Activated T-cell treated with anti-CD3 and anti-CD28 coated beads for 48 hours (primary cell): ENCODE measurements around the gene LCA5L.
A peak's percentile ranks its signal among the peaks of the same experiment; 100 is the strongest.
"Not testable (repeated sequence)": the region's sequence is repeated elsewhere in the genome, so short reads cannot be mapped to it uniquely, and the experiment has no call there.

Source experiments
- DNase-seq: peaks from one replicate; pipeline ENCODE4 v3.0.0-alpha.2; 2020; ENCODE audit warnings: low read depth

LCA5L gene

DNA sequence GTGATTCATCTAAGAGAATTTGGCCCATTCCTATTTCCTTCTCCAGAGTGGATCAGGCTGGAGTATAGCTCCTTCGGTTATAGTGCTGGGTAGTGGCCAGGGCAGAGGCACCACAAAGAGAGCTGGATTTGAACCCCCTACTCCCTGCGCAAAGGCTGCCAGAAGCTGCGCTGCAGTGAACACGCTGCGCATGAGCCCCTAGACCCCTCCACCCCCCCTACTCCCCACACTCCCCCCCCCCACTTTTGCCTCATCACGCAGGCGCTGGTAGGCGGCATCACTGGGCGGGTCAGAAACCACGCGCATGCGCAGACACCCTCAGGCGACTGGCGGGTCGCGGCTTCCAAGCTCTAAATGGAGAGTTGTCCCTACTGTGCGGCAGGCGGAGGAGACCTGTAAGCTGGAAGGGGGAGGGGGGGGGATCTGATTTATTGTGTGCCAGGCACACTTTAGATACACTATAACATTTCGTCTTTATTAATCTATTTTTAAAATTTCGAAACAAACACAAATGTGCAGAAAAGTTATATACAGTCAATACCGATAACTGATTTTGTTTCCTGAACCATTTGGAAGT lies 58.0 kb downstream of the LCA5L start:
- DNase-seq = peak; percentile 86

DNA sequence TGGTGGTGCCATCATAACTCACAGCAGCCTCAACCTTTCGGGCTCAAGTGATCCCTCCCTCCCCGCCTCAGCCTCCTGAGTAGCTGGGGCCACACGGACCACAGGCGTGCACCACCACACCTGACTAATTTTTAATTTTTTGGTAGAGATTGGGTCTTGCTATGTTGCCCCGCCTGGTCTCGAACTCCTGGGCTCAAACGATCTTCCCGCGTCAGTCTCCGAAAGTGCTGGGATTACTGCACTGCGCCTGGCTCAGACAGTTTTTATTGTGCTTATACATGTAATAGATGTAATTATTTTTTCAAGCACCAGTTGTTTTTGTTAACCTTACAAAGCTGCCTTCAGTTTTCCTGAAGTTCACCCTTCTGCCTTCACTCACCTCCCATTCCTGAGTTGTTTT lies 58.7 kb downstream of the LCA5L start:
- no peak for DNase-seq

DNA sequence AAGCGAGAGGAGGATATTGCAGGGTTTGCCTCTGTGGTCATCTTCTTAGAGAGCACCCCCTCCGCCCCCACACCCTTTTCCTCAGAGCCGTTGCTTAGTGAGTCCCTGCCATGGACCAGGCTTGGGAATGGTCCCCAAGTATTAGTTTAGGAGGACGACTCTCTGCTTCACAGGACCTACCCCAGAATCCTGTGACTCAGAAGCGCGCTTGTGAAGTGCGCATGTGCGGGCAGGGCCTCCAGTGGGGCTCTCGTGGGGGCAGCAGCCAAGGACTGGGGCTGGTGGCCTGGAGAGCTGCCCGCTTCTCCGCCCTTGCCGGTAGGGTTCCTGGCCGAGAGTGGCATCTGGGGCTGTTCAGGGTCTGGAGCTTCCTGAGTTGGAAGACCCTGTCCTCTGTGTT lies 59.4 kb downstream of the LCA5L start:
- DNase-seq = no peak

GRCh38 chr21:39385299-39386145 lies 60.1 kb downstream of the LCA5L start:
- DNase-seq = peak; percentile 72

DNA sequence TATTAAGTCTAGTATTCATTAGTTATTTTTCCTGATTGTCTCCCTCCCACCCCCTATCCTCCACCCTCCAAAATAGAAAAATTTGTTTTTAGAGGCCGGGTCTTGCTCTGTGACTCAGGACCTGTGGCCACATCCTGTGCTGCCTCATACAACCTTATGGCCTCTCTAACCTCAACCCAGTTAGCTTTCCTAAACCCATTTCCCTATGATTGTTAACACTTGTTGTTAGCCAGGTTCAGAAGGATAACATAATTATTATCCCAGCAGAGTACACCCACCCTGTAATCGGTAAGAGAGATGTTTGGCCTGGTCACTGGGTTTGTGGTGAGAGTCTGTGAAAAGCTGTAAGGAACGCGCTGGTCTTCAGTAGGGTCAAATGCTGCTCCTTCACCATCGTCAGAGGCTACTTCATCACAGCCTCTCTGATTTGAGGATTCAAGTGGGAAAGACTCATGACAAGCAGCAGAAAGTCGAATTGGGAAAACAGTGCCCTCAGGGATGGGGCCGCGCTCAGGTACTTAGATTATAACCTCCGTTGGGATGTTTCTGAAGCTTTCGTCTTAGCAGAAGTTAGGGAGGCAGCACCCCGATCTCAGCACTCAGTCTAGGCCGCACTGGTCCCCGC lies 60.8 kb downstream of the LCA5L start:
- DNase-seq = no peak

DNA sequence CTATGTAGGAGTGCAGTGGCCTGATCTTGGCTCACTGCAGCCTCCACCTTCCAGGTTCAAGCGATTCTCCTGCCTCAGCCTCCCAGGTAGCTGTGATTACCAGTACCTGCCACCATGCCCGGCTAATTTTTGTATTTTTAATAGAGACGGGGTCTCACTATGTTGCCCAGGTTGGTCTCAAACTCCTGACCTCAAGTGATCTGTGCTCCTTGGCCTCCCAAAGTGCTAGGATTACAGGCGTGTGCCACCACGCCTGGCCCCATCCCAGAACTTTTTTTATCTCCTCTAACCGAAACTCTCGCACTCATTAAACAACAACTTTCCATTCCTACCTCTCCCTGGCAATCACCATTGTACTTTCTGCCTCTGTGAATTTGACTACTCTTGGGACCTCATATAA lies 63.5 kb downstream of the LCA5L start:
- DNase-seq = not testable (repeated sequence)

- no peak for DNase-seq
These were observed 64.6 kb downstream of the LCA5L start for GRCh38 chr21:39381009-39381408.

GRCh38 chr21:39379986-39380891 lies 65.3 kb downstream of the LCA5L start:
- peak; percentile 93 for DNase-seq

GRCh38 chr21:39377444-39378050 lies 68.0 kb downstream of the LCA5L start:
- DNase-seq = no peak

- no peak for DNase-seq
These were observed 70.1 kb downstream of the LCA5L start for GRCh38 chr21:39375446-39375845.

DNA sequence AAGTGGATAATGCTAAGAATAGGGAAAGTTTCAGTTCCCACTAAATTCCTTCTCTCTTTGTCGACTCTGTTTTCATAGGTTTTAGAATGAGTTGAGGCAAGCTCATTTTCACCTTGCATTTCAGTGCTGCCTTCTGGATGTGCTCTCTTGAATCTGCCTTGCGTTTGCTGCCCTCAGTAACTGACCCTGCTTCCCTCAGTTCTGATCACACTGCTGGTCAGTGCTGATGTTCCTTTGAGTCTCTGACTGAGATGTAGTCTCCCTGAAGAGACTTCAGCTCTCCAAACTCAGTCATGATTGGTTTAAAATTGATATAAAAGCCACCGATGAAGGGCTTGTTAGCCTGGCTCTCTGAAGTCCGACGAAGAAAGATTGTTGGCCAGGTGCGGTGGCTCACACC lies 71.5 kb downstream of the LCA5L start:
- DNase-seq = no peak

- DNase-seq = no peak
These were observed 71.9 kb downstream of the LCA5L start for GRCh38 chr21:39373634-39374033.

GRCh38 chr21:39369896-39370288 lies 75.7 kb downstream of the LCA5L start:
- DNase-seq = not testable (repeated sequence)

- DNase-seq = no peak
These were observed 77.8 kb downstream of the LCA5L start for GRCh38 chr21:39367783-39368182.

GRCh38 chr21:39366563-39366962 lies 79.0 kb downstream of the LCA5L start:
- DNase-seq = no peak

DNA sequence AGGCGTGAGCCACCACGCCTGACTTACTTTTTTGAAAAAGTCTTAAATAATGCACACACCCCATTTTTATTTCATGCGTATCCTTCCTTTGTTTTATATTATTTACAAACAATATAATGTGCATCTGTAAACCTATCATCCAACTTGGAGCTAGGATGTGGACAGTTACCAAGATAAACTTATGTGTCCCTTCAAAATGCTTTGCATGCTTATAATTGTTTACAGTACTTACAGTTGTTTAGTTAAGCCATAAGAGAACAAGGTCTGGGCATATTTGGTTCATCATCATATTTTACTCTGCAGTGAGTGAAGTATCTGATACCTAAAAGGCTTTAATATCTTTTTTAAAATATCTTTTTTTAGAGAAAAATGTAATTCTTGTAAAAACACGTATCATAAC lies 80.6 kb downstream of the LCA5L start:
- no peak for DNase-seq

DNA sequence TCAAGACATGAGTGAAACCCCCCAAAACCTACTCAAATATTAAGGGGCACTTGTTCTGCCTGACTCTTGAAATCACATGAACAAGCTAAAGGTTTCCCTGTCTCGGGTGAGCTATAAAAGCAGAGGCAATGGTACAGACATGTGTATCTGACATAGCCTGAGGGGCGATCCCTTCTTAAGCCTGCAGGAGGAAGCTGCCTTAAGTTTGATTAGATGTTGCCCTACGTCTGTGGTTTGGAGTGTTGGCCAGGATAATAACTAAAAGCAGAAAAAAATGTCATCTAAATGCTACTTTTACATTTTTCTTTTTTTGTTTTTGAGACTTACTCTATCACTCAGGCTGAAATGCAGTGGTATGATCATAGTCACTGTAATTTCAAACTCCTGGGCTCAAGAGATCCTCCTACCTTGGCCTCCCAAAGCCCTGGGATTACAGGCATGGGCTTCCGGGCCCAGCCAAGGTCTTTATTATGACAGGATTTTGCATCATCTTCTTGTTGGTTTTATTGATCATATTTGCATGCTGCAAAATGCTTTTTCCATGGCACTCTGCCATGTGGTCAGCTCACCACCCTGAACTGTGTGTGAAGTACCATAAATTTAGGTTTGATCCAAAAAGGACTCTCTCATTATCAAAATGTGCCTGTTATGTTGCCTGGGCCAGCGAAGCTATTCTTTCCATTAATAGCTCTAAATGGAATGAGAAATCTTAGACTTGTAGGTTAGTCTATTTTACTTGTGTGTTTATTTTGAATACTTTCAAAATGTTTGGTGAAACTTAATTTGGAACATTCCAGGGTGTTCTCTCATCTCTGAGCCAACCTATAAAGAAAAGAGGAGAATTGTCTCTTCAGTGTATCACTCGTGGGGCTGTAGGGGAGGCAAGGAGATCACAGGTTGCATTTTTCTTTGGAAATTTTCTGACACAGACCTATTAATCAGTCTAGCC lies 81.7 kb downstream of the LCA5L start:
- no peak for DNase-seq

GRCh38 chr21:39362733-39363132 lies 82.8 kb downstream of the LCA5L start:
- DNase-seq = no peak

GRCh38 chr21:39359382-39359781 lies 86.2 kb downstream of the LCA5L start:
- no peak for DNase-seq
